Renal pelvis (tissue), 3 donors: ENCODE results near the gene SELENOI. TPM values are rescaled to one million over a fixed set of nuclear protein-coding genes. Genes with fewer than 3 reads are reported as not detected.

ENCODE experiments used
- polyA plus RNA-seq, 3 donors: library from polyadenylated mRNA; unstranded; fragments of 120-200 nt; gene quantifications; one replicate each; pipeline ENCODE4 v1.2.1, GENCODE V29; 2013; ENCODE audit not compliant: insufficient read length in 3 of 3

The SELENOI gene
- polyA plus RNA-seq, 3 donors = 17.2 to 24.0 (median 22.5) TPM

Other genes with a start within 250 kb of the SELENOI start
- gene GAREM2, start 173.1 kb upstream of the SELENOI start, polyA plus RNA-seq = 1 to 10 TPM; 6.3 to 9.3 (median 8.3) TPM
- 100 to 1,000 TPM; 199 to 235 (median 218) TPM for gene HADHA, start 101.5 kb upstream of the SELENOI start, polyA plus RNA-seq
- 100 to 1,000 TPM; 142 to 160 (median 158) TPM for gene HADHB, start 101.2 kb upstream of the SELENOI start, polyA plus RNA-seq
- 1 to 10 TPM; 2.7 to 3.7 (median 3.5) TPM for gene ADGRF3, start 646 bp downstream of the SELENOI start, polyA plus RNA-seq
- 1 to 10 TPM; 1.8 to 4.6 (median 2.1) TPM for gene DRC1, start 55.8 kb downstream of the SELENOI start, polyA plus RNA-seq
- gene OTOF, start 132.0 kb downstream of the SELENOI start, polyA plus RNA-seq = under 1 TPM; 0.18 to 0.21 (median 0.19) TPM